KMS-11 (cell line): ENCODE data around the gene DAAM1.

Experiments
- H2AFZ ChIP-seq: fragments of 200-600 bp; sonication (generic); 2 replicates; pipeline ENCODE4 v1.6.1; 2016; ENCODE audit warnings: antibody characterized with exemption, mixed run types, low read depth
- H3K27ac ChIP-seq: fragments of 200-600 bp; sonication (generic); 2 replicates; pipeline ENCODE4 v1.6.1; 2016; ENCODE audit warnings: mild to moderate bottlenecking, mixed run types
- H3K27me3 ChIP-seq: fragments of 200-600 bp; sonication (generic); 2 replicates; pipeline ENCODE4 v1.6.1; 2017; ENCODE audit warnings: mild to moderate bottlenecking, low read depth, mixed run types, moderate library complexity; ENCODE audit not compliant: insufficient read depth
- H3K36me3 ChIP-seq: fragments of 200-600 bp; sonication (generic); 2 replicates; pipeline ENCODE4 v1.6.1; 2017; ENCODE audit warnings: mild to moderate bottlenecking, mixed run types; ENCODE audit not compliant: insufficient read depth
- H3K4me1 ChIP-seq: fragments of 200-600 bp; sonication (generic); 2 replicates; pipeline ENCODE4 v1.6.1; 2016; ENCODE audit warnings: mild to moderate bottlenecking, low read depth, mixed run types; ENCODE audit not compliant: poor library complexity, severe bottlenecking
- H3K4me2 ChIP-seq: fragments of 200-600 bp; sonication (generic); 2 replicates; pipeline ENCODE4 v1.7.0; 2016; ENCODE audit warnings: mild to moderate bottlenecking, mixed run types
- H3K4me3 ChIP-seq: fragments of 200-600 bp; sonication (generic); IDR thresholded peaks from 2 replicates; pipeline ENCODE4 v1.6.1; 2017; ENCODE audit warnings: low read depth, low read length, mixed read lengths; ENCODE audit not compliant: insufficient read depth
- H3K79me2 ChIP-seq: fragments of 200-600 bp; sonication (generic); 2 replicates; pipeline ENCODE4 v1.6.1; 2016; ENCODE audit warnings: low read depth, mixed run types; ENCODE audit not compliant: insufficient read depth
- H3K9ac ChIP-seq: fragments of 200-600 bp; sonication (generic); 2 replicates; pipeline ENCODE4 v1.6.1; 2016; ENCODE audit warnings: mild to moderate bottlenecking, mixed run types
- H4K20me1 ChIP-seq: fragments of 200-600 bp; sonication (generic); 2 replicates; pipeline ENCODE4 v1.6.1; 2016; ENCODE audit warnings: mild to moderate bottlenecking, mixed run types; ENCODE audit not compliant: insufficient read depth
- TF ChIP-seq, protein P1 (sequence below): fragments of 200-600 bp; sonication (generic); conservative IDR thresholded peaks from 2 replicates; pipeline ENCODE4 v1.6.1; 2017; ENCODE audit warnings: low read depth, mild to moderate bottlenecking, antibody characterized with exemption, low read length, moderate library complexity, mixed read lengths

DAAM1 gene

DNA sequence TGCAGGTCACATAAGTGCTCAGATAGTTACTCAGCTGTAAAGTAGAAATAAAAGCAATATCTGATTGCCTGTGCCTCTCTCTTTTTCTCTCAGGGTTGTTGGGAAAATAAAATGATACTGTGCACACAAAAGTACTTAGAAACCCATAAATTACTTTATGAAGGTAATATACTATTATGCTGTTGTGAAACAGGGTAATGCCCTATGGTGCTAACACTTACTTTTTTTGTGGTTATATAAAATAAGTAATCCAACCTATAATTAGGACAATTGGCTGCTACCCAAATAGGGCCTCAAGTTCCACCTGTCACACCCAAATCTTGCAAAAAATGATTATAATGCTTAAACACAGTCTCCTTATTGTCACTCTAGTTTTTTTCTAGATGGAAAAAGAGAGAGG, 50.6 kb downstream of the DAAM1 start:
- Histone ChIP-seq H3K27ac (no peak overlapping the region), H3K4me2 (no peak overlapping the region), H3K4me1 (no peaks in the 10 kb centered on the region), H3K36me3 (no peaks in the 10 kb centered on the region), H3K27me3 (no peaks in the 10 kb centered on the region), H4K20me1 (no peaks in the 10 kb centered on the region), H3K79me2 (no peaks in the 10 kb centered on the region), H3K4me3 (no peak overlapping the region), H2AFZ (no peak overlapping the region), H3K9ac (no peak overlapping the region)
- TF ChIP-seq, protein P1, sequence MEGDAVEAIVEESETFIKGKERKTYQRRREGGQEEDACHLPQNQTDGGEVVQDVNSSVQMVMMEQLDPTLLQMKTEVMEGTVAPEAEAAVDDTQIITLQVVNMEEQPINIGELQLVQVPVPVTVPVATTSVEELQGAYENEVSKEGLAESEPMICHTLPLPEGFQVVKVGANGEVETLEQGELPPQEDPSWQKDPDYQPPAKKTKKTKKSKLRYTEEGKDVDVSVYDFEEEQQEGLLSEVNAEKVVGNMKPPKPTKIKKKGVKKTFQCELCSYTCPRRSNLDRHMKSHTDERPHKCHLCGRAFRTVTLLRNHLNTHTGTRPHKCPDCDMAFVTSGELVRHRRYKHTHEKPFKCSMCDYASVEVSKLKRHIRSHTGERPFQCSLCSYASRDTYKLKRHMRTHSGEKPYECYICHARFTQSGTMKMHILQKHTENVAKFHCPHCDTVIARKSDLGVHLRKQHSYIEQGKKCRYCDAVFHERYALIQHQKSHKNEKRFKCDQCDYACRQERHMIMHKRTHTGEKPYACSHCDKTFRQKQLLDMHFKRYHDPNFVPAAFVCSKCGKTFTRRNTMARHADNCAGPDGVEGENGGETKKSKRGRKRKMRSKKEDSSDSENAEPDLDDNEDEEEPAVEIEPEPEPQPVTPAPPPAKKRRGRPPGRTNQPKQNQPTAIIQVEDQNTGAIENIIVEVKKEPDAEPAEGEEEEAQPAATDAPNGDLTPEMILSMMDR: no peak

DNA sequence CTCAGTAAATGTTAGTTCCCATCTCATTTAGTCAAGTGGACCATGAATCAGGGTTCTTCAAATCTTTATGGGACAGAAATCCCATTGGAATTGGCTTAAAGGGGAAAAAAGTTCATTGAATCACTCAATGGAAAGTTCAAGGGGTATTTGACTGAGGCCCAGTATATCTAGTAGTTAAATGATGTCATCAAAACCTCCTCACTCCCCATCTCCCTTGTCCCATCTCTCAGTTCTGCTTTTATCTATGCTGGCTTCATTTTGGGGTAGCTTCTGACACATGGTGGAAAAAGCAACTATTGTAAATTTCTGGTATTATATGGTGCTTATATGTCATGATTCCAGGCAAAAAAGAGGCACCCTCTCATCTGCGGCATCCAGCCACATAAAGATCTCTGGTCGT, 51.9 kb downstream of the DAAM1 start:
- Histone ChIP-seq H3K4me2 (no peak overlapping the region), H3K4me3 (no peak overlapping the region), H3K27me3 (no peaks in the 10 kb centered on the region), H3K4me1 (peaks cover under 1% of the 10 kb centered on the region), H4K20me1 (no peaks in the 10 kb centered on the region), H3K27ac (no peak overlapping the region), H3K9ac (no peak overlapping the region), H2AFZ (no peak overlapping the region), H3K79me2 (no peaks in the 10 kb centered on the region), H3K36me3 (no peaks in the 10 kb centered on the region)
- TF ChIP-seq, protein P1: no peak

DNA sequence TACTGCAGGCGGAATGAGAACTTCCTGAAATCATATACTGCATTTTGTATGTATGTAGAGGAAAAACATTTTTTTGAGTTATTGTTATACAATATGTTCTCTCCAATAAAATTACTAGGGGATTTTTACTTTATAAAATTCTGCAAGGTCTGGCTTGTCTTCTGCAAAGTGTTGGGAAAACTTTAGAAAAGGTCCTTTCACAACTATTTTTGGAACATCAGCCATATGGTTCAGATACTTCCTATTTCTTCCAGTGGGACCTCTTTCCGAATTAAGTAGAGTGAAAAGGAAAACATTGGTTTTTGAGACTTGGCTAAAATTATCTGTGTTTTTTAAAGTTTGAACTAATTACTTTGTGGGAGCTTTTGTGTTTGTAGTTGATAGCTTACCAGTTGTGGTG, 52.7 kb downstream of the DAAM1 start:
- H3K79me2 ChIP-seq: no peaks in the 10 kb centered on the region

DNA sequence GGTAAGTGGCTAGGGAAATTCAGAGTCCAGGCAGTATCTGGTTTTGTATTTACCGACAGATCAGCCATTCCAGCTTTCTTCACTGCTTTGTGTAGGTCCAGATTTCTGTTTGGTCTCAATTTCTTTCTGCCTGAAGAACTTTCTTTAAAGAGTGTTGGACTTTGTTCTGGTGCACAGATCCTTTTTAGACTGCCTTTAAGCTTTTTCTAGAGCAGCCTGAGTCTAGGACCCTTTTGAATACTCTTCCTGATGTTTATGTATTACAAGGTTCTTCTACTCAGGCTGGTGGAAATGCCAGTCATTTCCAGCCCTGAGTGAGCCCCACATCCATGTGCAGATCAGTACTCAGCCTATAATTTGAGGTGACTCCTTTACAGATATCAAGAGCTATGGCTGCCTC, 54.7 kb downstream of the DAAM1 start:
- H3K9ac ChIP-seq: no peak overlapping the region
- H2AFZ ChIP-seq: no peak overlapping the region
- H3K36me3 ChIP-seq: no peaks in the 10 kb centered on the region
- no peaks in the 10 kb centered on the region for H4K20me1 ChIP-seq
- H3K27me3 ChIP-seq: no peaks in the 10 kb centered on the region
- no peaks in the 10 kb centered on the region for H3K79me2 ChIP-seq
- H3K27ac ChIP-seq: no peak overlapping the region
- peaks cover 14% of the 10 kb centered on the region for H3K4me1 ChIP-seq
- no peak overlapping the region for H3K4me3 ChIP-seq
- no peak overlapping the region for H3K4me2 ChIP-seq
- TF ChIP-seq, protein P1: no peak

More for the DNA sequence above, 52.7 kb downstream of the DAAM1 start:
- H3K27ac ChIP-seq: no peak overlapping the region
- no peak overlapping the region for H3K4me2 ChIP-seq
- H2AFZ ChIP-seq: no peak overlapping the region
- H3K27me3 ChIP-seq: no peaks in the 10 kb centered on the region
- H3K4me1 ChIP-seq: peaks cover 8% of the 10 kb centered on the region
- TF ChIP-seq, protein P1: no peak
- H3K4me3 ChIP-seq: no peak overlapping the region
- H3K9ac ChIP-seq: no peak overlapping the region
- H3K36me3 ChIP-seq: no peaks in the 10 kb centered on the region
- H4K20me1 ChIP-seq: no peaks in the 10 kb centered on the region

DNA sequence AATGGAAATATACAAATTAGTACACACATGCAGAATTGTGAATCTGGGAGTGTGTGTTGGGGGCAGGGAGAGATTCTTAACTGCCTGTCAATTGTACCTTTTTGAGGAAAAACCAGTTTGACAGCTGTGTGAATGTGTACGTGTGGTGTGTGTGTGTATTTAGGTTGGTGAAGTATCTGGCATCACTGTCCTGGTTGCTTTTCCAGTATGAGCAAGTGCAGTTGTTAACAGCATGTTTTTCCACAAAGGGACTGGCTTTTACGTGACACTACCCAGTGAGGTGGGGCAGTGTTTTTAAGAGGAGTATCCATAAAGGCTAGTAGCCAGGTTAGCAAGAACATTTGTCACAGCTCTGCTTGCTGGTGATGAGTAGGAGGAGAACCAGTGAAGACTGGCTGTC, 56.1 kb downstream of the DAAM1 start:
- H3K79me2 ChIP-seq: no peaks in the 10 kb centered on the region

More for the DNA sequence above, 56.1 kb downstream of the DAAM1 start:
- H2AFZ ChIP-seq: no peak overlapping the region
- TF ChIP-seq, protein P1: no peak
- no peak overlapping the region for H3K27ac ChIP-seq
- no peaks in the 10 kb centered on the region for H4K20me1 ChIP-seq
- no peaks in the 10 kb centered on the region for H3K27me3 ChIP-seq
- H3K9ac ChIP-seq: no peak overlapping the region
- peaks cover 14% of the 10 kb centered on the region for H3K4me1 ChIP-seq
- no peak overlapping the region for H3K4me3 ChIP-seq
- no peaks in the 10 kb centered on the region for H3K36me3 ChIP-seq
- H3K4me2 ChIP-seq: no peak overlapping the region
